HG02571 (cell line): ENCODE data around the gene CAMK2G.
"Not testable (repeated sequence)": the region's sequence is repeated elsewhere in the genome, so short reads cannot be mapped to it uniquely, and the experiment has no call there.

Experiments
- ATAC-seq: cut with Tn5 transposase; IDR thresholded peaks from one replicate; pipeline ENCODE4 v1.9.1; 2021; ENCODE audit warnings: mild to moderate bottlenecking, moderate library complexity; ENCODE audit not compliant: unreplicated experiment

CAMK2G gene

DNA sequence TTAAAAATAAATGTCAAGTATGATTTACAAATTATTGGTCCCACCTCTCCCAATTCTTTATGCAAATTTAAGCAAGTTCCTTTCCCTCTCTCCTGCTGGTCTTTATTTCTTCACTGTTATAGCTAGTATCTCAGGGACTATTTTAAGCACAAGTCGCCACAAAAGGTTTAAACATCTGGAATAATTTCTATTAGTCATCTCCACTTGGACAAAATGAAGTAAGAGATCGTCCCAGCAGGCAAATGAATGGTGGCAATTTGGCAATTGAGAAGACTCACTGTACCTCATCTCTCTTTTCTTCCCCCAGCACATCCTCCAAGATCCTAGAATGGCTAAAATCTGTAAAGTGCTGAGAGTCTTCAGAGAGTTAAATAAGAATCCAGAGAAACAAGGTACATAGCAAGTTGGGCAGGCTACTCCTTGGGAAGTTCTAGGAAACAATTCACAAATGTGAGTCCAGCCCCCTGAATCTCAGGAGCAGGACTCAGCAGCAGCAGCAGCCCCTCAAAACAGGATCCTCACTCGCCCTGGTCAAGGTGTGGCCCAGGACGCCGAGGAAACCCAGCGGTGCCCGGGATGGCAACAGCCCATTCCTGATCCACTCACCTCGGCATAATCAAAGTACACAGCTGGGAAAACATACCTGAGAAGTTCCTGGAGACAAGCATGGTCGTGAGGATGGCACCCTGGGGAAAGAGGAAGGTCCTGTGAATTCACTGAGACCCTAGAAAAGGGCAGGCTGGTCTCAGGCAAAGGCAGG is 32.6 kb downstream of the CAMK2G start:
- no peak for ATAC-seq

DNA sequence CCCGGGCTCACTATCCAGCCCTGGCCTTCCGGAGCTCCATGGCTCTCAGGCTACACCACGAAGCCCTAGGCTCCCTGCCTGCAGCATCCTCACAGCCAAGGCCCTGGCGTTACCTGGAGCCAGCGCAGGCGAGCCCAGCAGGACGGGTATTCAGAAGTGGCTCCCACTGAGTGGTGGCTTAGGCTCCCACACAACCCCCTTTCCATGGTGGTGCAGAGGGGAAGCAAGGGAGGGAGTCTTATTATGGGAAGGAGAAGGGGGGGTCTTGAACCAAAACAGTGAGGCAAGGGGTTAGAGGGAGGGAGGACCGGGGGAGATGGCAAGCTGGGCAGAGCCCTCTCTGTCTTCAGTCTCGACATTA is 33.3 kb downstream of the CAMK2G start:
- ATAC-seq: no peak

DNA sequence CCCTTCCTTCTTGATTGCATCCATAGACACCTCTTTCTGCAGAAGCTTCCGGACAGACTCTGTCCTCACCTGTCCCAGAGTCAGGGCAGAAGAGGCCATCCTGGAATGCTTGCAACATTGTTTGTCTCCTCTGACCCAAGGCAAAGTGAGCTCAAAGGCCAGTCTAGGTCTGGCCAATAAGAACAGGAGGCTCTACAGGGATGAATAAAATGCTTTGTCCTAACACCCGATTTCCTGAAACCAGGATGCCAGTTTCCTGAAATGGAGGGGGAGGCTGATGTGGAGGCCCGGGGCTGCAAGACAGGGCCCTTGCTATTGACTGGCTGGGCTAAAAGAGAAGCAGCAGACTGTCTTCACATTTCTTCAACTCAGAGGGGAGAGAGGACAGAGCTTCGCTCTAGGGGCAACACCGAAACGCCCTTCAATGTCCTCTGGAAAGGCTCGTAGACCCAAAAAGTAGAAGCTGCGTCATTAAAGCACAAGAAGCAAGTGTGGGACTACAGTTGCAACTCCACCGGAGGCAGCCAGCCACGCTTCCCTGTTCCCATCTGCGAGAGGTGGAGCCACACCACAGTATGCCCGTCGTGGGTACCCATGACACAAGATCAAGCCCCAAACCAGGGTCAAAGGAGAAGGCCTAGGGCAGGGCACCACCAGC is 33.8 kb downstream of the CAMK2G start:
- no peak for ATAC-seq

DNA sequence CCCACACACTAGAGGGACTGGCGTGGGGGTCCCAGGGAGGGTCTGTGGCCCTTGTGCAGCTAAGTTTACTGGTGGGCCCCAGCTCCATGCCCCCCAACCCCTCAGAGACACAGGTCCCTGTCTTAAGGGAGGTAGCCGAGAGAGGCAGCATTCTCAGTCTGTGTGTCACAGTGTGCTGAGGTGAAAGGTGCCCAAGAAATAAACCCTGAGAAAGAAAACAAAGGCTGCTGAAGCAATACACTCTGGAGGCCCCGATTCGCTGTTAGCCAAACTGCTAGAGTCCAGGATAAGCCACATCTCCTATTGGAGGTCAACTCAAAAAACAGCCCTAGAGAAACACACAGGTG is 34.3 kb downstream of the CAMK2G start:
- no peak for ATAC-seq

DNA sequence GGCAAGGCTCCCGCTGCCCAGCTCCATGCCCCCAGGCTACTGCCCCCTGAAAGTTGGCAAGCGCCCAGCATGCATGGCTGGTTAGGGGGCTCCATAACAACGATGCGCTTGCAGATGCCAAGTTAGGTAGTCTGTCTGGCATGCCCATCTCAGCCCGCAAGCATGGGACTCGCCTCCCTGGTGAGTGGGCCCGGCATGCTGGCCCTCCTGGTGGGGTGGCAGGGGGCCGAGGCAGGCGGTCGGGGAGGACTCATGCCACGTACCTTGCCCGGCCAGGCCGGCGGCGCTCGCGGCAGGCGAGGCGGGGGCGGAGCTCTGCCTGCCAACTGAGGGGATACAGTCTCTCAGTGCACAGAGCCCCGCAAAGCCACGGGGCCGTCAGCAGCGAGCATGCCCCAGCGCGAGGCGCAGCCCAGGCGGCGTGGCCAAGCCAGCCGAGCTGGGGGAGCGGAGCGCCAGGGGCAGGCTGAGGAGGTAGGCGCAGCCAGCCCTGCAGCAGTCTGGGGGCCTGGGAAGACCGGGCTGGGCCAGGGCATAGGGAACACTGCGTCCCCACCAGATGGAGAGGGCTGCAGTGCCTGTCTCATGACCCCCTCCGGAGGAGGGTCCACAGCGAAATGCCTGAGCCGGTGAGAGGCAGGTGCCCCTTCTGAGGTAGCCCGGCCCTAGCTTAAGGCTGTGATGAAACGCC is 34.9 kb downstream of the CAMK2G start:
- ATAC-seq: no peak

DNA sequence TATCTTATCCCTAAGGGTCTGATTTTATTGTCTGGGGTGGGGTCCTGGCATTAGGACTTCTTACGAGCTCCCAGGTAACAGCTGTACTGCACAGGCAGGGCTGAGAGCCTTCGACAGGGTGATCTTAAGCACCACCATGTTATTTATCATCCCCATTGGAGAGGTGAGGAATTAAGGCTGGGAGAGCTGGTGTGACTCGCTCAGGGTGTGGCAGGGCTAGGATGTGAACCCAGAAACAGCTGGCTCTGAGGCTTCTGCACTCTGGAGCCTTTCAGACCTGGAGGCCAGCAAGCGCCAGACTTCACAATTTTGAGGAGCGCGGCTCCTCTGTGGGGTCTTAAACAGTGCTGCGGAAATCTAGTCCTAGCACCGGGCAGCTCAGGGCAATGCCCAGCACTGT is 35.5 kb downstream of the CAMK2G start:
- no peak for ATAC-seq

DNA sequence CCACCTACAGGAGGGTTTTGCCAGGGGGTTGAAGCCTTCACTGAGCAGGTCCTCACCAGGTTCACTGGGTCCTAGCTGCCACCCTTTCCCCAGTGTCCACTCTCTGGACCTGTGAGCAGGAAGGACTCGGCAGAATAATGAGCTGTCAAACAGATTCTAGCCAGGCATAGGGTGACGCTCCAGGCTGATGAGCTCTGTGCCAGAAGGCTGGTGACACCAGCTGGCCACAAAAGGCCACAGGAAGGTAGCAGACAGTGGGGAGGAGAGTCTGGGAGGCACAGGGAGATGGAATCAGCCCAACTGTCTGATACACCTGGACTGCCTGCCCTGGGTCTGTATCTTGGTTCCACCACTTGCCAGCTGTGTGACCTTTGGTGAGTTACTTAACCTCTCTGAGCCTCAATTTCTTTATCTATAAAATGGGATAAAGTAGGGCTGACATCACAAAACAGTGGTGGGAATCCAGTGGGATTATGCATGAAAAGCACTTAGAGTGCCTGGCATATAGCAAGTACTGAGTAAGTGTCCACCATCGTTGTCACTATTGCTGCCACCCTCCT is 36.3 kb downstream of the CAMK2G start:
- ATAC-seq: no peak

DNA sequence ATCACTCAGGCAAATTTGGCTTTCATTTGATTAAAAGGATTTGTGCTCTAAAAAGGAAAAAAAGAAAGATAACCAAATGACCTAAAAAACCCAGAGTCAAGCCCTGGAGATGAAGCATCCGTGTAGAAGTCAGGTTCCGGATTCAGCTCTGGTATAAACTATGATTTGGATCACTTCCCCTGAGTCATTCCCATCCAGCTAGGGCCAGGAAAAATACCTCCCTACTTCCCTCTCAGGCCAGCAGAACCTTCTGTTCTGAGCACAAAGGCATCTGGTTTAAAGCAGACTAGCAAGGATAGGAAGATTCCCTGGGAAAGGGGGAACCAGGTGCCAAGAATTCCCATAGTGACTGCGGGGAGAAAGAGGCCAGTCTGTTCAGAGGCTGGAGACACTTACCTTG is 37.3 kb downstream of the CAMK2G start:
- no peak for ATAC-seq

DNA sequence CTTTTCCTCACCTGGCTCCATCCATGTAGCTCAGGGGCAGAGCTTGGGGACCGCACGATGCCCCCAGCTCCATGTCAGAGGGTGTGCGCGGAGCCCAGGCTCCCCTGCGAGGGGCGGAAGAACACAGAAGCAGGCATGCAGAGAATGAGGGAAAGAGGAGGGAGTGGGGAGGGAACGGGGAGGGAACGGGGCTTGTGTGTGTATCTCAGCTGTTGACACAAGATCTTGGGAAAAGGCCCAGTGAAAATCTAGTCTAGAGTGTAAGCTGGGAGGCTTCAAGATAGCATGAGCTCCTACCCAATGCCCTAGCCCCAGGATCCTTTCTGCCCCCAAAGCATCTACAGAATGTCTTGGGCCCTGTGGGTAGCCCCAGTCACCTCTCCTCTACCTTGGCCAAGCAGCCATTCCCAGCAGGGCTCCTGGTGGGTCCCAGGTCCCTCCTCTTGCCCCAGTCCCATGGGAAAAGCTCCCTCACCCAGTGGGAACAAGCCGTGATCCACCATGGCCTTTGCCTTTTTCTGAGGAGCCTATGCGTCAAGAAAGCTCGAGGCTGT is 37.9 kb downstream of the CAMK2G start:
- ATAC-seq: no peak

DNA sequence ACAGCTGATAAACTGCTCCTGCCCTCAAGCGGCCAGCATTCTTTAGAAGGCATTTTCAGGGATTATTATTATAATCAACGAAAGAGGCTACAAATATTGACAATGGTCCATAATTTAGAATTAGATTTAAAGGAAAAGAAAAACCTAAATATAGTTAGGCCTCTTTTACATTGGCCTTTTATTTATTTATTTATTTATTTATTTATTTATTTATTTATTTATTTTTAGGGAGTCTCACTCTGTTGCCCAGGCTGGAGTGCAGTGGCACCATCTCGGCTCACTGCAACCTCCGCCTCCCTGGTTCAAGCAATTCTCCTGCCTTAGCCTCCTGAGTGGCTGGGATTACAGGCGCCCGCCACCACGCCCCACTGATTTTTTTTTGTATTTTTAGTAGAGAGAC is 45.3 kb downstream of the CAMK2G start:
- not testable (repeated sequence) for ATAC-seq

DNA sequence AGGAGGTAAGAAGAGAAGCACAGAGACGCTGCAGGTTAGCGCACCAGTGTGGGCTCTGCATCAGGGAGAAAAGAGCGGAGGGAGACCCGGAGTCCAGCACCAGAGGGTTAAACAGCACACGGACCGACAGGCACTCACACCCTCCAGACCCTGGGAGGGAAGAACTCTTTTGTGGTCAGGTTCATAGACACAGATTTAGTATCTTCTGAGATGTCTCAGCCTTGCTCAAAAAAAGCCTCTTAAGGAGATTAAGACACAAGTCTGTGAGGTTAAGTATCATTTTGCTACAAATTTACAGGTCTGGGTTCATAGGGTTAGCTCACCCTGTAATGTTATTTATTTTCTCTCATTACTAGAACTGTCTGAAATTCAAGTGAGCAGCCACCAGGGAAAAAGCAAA is 46.2 kb downstream of the CAMK2G start:
- ATAC-seq: no peak

DNA sequence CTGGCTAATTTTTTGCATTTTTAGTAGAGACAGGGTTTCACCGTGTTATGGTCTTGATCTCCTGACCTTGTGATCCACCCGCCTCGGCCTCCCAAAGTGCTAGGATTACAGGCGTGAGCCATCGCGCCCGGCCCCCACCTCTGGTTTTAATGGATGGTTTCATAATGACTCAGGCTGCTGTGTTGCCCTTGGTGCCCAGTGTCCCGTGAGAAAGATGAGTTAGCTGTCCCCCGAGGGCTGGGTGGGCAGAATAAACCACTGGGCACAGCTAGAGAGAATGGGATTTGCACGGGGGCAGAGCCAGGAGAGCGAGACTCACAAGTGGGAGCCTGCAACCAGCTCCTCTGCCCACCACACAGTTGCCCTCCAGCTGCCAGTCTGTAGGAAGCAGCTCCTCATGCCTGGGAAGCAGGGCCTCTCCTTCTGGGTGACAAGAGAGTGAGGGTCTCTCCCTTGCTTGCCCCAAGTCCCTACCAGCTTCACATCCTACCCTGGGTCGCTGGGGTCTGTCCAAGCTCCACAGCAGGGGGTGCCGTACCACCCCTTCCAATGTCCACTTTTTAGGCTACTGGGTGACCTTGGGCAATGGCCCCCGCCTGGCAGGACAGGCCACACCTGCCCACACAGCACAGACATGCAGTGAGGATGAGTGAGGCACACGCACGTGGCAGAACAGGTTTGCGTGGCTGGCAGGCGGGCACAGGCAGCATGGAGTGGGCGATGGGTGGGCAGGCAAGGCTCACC is 46.8 kb downstream of the CAMK2G start:
- ATAC-seq: no peak

DNA sequence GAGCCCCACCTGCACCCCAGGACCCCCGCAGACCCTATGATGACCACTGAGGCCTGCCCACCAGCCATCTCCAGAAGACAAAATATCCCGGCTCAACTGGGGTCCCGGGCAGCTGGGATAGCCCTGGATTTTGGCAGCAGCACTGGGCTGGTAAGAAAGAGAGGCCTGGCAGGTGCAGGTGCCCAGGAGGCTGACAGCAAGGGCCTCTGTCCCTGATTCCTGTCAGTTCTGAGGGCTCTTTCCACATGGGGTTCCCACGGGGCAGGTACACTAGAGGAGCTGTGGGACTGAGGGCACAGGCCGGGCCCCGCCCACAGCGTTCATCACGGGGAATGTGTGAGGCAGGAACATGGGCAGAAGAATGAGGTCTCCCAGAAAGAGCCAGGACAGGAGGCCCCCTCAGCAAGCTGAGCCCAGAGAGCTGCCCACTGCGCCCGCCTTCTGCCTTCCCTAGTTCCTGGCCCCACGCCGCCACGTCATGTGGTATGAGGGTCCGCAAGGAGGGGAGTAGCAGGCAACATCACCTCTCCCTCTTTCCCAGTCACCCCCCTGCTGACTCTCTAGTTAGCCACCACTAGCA is 50.1 kb downstream of the CAMK2G start:
- no peak for ATAC-seq

DNA sequence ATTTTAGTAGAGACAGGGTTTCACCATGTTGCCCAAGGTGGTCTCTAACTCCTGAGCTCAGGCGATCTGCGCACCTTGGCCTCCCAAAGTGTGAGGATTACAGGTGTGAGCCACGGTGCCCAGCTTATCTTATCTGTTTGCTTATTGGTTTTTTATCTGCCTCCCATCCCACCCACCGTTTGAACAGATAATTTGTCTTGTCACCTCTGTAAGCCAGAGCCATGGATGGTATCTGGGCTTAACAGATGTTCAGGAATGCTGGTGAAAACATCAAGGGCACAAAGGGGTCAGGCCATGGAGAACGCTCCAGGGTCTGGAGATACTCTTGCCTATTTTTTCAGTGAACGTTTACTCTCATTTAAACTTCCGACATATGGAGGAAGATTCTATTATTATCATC is 51.0 kb downstream of the CAMK2G start:
- ATAC-seq: no peak

DNA sequence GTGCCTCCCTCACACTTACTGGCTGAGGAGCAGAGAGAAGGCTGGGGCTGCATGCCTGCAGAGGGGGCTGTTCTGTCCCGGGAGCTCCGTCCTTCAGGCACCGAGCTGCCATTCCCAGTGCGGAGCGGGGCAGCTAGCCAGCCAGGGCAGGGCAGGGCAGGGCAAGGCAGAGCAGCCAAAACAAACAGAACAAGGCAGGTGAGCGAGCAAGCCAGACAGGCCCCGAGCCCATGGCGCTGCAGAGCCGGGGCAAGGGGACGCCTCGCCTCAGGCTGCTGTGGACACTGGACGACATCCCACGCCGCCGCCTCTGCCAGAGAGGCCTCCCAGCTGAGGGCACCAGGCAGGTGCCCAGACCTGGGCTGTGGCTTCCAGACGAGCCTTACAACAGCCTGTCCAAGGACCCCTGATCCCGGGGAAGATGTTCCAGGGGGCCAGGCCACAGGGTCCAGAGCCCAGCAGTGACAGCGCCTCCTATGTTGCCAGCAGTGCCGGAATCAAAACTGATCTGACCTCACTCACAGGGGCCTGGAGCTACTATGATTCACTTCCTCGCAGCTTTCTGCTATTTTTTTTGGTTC is 54.8 kb downstream of the CAMK2G start:
- no peak for ATAC-seq

DNA sequence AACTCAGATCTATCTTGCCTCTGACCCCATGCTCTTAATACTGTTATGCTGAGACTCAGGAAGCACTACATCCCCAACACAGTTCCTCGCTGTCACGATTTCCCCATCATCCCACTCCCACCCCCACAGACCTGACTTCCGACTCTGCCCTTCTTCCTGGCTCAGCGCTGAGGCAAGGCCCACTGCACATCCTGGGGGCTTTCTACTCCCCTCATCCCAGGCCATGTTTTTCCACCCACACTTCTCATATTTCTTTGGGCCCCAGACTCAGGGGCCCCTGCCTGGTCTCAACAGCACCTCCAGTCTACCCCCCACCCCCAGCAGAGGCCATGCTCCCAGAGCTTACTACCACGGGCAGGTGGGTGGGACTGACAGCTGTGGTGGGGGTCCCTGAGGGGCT is 55.3 kb downstream of the CAMK2G start:
- ATAC-seq: no peak

DNA sequence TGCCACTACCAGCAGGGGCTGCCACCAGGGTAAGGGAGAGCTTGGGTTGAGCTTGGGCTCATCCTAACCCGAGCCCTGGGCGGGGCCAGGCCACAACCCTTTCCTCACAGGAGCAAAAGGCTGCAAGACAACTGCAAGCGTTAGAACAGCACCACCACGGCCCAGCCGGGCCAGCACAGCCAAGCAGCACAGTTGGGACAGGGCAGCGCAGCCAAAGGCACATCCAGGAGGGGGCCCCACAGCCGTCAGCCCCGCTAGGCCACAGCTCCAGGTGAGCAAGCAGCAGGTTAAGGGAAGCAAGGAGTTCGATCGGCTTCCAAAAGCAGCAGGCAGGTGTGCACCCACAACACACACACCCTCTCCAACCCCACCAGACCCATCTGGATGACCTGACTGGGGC is 56.0 kb downstream of the CAMK2G start:
- no peak for ATAC-seq

DNA sequence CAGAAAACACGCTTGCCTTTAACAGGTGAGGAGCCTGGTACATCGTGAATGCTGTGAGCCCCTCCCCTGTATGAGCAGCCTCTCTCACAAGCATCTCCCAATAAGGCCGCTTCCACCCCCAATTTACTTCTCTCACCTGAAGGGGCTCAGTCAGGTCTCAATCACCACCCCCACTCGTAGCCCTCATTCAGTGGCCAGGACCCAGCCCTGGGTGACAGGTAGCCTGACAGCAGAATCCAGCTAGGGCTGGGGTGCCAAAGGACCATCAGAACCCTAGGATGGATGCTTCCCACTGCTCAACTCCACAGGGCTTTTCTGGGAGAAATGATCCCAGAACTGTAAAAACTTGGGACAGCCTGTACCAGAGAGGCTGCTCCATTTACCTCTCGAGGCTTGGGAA is 56.5 kb downstream of the CAMK2G start:
- no peak for ATAC-seq

DNA sequence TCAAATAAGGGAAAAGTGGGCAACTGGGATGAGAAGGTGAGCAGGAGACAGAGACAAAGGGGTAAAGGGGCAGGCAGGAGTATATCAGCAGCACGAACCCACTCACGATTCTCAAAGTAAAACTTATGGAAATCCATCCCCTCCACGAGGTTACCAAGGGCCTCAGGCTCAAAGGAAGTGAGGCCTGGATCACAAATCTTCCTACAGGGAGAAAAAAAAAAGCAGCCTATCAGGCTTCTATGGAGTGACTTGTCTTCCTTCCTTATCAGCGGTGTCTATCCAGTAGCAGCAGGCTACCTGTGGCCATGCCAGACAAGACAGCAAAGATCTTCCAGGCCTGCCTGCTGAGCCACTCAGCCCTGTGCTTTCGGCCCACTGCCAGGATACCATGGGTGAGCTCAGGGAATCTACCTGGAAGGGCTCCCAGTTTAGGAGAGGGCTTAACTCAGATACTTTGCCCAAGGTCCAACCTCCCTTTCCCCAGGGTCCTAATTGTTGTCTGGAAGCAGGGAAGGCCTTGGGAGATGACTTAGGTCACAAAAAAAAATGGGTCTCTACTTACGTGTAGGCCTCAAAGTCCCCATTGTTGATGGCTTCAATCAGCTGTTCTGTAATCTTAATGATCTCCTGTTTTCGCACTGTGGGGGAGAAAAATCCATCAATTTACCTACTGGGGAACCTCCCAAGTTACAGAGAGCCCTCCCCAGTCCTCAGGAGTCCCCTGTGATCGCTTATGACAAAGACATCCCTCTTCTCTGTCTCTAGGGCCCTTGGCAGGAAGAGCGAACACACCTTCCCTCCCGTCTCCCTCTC is 57.2 kb downstream of the CAMK2G start:
- ATAC-seq: no peak

DNA sequence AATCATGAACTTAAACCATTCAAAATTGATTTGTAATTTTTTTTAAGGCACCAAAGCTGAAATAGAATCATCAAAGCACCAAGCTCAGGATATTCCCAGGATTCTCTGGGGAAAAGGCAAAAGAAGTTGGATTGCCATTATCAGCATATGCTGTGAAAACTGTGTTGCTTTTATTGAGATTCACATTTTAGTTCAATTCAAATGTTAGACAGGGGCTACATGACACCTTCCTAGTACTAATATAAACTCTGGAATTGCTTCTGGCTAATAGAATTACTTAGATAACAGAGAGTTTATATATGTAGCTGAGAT is 58.7 kb downstream of the CAMK2G start:
- ATAC-seq: no peak
